ENCODE measurements around the gene LAMA3.

LAMA3 gene

DNA sequence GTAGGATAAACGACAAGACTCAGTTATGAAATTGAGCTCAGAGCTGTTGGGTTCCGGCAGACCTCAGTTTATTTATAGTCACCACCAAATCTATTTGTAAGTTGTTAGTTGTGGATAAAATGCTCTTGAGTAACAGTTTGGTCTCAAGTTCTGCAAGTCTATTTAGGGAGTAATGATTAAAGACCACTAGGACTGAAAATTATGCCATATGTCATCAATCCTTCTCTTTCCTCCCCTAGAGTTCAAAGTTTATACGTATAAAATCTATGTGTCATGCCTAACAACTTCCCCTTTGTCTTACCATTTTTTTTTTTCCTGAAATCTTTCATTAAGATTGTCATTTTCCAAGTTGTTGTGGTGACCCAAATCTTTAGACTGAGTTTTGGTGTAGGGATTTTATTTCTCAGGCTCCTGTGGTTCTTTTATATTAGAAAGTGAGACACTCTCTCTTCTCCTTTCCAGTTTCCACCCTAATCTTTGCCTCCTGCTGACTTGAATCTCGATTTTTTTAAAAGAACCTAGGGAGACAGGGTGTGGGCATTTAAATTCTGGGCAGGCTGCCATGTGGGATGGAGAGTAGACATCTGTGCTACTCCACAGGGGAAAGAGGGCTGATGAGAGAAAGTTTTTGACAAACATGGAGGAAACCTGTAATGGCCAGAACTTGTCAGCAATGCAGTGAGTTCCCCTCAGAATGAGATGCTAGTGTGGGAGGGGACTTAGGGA is 51.0 kb downstream of the LAMA3 start (continued):
- TF ChIP-seq, protein P1, sequence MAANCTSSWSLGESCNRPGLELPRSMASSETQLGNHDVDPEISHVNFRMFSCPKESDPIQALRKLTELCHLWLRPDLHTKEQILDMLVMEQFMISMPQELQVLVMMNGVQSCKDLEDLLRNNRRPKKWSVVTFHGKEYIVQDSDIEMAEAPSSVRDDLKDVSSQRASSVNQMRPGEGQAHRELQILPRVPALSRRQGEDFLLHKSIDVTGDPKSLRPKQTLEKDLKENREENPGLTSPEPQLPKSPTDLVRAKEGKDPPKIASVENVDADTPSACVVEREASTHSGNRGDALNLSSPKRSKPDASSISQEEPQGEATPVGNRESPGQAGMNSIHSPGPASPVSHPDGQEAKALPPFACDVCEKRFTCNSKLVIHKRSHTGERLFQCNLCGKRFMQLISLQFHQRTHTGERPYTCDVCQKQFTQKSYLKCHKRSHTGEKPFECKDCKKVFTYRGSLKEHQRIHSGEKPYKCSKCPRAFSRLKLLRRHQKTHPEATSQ (tag by site-specific recombination; IDR thresholded peaks at IDR 0.05), result no peak
- TF ChIP-seq, protein P2, sequence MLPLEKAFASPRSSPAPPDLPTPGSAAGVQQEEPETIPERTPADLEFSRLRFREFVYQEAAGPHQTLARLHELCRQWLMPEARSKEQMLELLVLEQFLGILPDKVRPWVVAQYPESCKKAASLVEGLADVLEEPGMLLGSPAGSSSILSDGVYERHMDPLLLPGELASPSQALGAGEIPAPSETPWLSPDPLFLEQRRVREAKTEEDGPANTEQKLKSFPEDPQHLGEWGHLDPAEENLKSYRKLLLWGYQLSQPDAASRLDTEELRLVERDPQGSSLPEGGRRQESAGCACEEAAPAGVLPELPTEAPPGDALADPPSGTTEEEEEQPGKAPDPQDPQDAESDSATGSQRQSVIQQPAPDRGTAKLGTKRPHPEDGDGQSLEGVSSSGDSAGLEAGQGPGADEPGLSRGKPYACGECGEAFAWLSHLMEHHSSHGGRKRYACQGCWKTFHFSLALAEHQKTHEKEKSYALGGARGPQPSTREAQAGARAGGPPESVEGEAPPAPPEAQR (tag by site-specific recombination; IDR thresholded peaks at IDR 0.05), result no peak
- TF ChIP-seq, protein P3, sequence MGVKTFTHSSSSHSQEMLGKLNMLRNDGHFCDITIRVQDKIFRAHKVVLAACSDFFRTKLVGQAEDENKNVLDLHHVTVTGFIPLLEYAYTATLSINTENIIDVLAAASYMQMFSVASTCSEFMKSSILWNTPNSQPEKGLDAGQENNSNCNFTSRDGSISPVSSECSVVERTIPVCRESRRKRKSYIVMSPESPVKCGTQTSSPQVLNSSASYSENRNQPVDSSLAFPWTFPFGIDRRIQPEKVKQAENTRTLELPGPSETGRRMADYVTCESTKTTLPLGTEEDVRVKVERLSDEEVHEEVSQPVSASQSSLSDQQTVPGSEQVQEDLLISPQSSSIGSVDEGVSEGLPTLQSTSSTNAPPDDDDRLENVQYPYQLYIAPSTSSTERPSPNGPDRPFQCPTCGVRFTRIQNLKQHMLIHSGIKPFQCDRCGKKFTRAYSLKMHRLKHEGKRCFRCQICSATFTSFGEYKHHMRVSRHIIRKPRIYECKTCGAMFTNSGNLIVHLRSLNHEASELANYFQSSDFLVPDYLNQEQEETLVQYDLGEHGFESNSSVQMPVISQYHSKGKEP (tag by site-specific recombination; IDR thresholded peaks at IDR 0.05), result no peak
- TF ChIP-seq ZNF426 (tag by site-specific recombination; IDR thresholded peaks at IDR 0.05) (no peak), ZNF23 (tag by site-specific recombination; IDR thresholded peaks at IDR 0.05; ENCODE audit: borderline replicate concordance) (no peak), ZNF521 (tag by site-specific recombination; IDR thresholded peaks at IDR 0.05) (no peak), OSR2 (tag by site-specific recombination; IDR thresholded peaks at IDR 0.05) (no peak; the same call in 1 of the 2 replicates), ZNF629 (tag by site-specific recombination; IDR thresholded peaks at IDR 0.05) (peak; percentile 37; the same call in 1 of the 2 replicates), GLIS1 (tag by site-specific recombination; IDR thresholded peaks at IDR 0.05) (peak; percentile 73), ZNF585B (tag by site-specific recombination; IDR thresholded peaks at IDR 0.05) (no peak), ZNF324 (tag by site-specific recombination; IDR thresholded peaks at IDR 0.05) (no peak), YY2 (tag by site-specific recombination; IDR thresholded peaks at IDR 0.05) (0 out of 2 replicates have a peak, but pooled peaks have one; percentile 41)
- TF ChIP-seq, protein P4, sequence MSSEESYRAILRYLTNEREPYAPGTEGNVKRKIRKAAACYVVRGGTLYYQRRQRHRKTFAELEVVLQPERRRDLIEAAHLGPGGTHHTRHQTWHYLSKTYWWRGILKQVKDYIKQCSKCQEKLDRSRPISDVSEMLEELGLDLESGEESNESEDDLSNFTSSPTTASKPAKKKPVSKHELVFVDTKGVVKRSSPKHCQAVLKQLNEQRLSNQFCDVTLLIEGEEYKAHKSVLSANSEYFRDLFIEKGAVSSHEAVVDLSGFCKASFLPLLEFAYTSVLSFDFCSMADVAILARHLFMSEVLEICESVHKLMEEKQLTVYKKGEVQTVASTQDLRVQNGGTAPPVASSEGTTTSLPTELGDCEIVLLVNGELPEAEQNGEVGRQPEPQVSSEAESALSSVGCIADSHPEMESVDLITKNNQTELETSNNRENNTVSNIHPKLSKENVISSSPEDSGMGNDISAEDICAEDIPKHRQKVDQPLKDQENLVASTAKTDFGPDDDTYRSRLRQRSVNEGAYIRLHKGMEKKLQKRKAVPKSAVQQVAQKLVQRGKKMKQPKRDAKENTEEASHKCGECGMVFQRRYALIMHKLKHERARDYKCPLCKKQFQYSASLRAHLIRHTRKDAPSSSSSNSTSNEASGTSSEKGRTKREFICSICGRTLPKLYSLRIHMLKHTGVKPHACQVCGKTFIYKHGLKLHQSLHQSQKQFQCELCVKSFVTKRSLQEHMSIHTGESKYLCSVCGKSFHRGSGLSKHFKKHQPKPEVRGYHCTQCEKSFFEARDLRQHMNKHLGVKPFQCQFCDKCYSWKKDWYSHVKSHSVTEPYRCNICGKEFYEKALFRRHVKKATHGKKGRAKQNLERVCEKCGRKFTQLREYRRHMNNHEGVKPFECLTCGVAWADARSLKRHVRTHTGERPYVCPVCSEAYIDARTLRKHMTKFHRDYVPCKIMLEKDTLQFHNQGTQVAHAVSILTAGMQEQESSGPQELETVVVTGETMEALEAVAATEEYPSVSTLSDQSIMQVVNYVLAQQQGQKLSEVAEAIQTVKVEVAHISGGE (tag by site-specific recombination; conservative IDR thresholded peaks at IDR 0.05; ENCODE audit: low read depth), result peak; percentile 18; the same call in 1 of the 2 replicates
- TF ChIP-seq, protein P5, sequence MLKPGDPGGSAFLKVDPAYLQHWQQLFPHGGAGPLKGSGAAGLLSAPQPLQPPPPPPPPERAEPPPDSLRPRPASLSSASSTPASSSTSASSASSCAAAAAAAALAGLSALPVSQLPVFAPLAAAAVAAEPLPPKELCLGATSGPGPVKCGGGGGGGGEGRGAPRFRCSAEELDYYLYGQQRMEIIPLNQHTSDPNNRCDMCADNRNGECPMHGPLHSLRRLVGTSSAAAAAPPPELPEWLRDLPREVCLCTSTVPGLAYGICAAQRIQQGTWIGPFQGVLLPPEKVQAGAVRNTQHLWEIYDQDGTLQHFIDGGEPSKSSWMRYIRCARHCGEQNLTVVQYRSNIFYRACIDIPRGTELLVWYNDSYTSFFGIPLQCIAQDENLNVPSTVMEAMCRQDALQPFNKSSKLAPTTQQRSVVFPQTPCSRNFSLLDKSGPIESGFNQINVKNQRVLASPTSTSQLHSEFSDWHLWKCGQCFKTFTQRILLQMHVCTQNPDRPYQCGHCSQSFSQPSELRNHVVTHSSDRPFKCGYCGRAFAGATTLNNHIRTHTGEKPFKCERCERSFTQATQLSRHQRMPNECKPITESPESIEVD (tag by site-specific recombination; IDR thresholded peaks at IDR 0.05), result peak; percentile 90
- TF ChIP-seq, protein P6, sequence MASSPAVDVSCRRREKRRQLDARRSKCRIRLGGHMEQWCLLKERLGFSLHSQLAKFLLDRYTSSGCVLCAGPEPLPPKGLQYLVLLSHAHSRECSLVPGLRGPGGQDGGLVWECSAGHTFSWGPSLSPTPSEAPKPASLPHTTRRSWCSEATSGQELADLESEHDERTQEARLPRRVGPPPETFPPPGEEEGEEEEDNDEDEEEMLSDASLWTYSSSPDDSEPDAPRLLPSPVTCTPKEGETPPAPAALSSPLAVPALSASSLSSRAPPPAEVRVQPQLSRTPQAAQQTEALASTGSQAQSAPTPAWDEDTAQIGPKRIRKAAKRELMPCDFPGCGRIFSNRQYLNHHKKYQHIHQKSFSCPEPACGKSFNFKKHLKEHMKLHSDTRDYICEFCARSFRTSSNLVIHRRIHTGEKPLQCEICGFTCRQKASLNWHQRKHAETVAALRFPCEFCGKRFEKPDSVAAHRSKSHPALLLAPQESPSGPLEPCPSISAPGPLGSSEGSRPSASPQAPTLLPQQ (tag by site-specific recombination; IDR thresholded peaks at IDR 0.05), result no peak
